Osteoblast (primary cell): ENCODE results near the gene ELMOD3. TPM values are rescaled to one million over a fixed set of nuclear protein-coding genes. Genes with fewer than 3 reads are reported as not detected.

Source experiments
- DNase-seq: peaks from one replicate; pipeline ENCODE4 v3.0.0; 2011; ENCODE audit warnings: low spot score, mixed read lengths; ENCODE audit not compliant: insufficient read length; ENCODE audit errors: missing footprints
- H2AFZ ChIP-seq: 2 replicates; pipeline ENCODE4 v1.6.0; 2011; ENCODE audit warnings: mild to moderate bottlenecking, low read length
- H3K27ac ChIP-seq: 2 replicates; pipeline ENCODE4 v1.5.1; 2011; ENCODE audit warnings: mild to moderate bottlenecking, low read depth, low read length, moderate library complexity
- H3K27me3 ChIP-seq: 2 replicates; pipeline ENCODE4 v1.6.0; 2012; ENCODE audit warnings: mild to moderate bottlenecking, control low read depth, inconsistent platforms, low read length, moderate library complexity; ENCODE audit not compliant: insufficient read depth
- H3K36me3 ChIP-seq: 2 replicates; pipeline ENCODE4 v1.5.1; 2011; ENCODE audit warnings: mild to moderate bottlenecking, low read length, control low read depth, moderate library complexity; ENCODE audit not compliant: insufficient read depth
- H3K4me1 ChIP-seq: 2 replicates; pipeline ENCODE4 v1.5.1; 2011; ENCODE audit warnings: mild to moderate bottlenecking, low read length, control low read depth, moderate library complexity; ENCODE audit not compliant: insufficient read depth
- H3K4me2 ChIP-seq: 2 replicates; pipeline ENCODE4 v1.6.0; 2011; ENCODE audit warnings: mild to moderate bottlenecking, low read length; ENCODE audit not compliant: insufficient read depth
- H3K4me3 ChIP-seq: fragments of 200-600 bp; sonication (generic); 3 replicates; pipeline ENCODE4 v1.5.1; 2012; ENCODE audit warnings: mild to moderate bottlenecking, low read length, inconsistent platforms; ENCODE audit not compliant: insufficient read depth
- H3K79me2 ChIP-seq: 2 replicates; pipeline ENCODE4 v1.6.0; 2012; ENCODE audit warnings: mild to moderate bottlenecking, low read length, control low read depth, inconsistent platforms; ENCODE audit not compliant: insufficient read depth
- H3K9me3 ChIP-seq: 2 replicates; pipeline ENCODE4 v1.5.1; 2011; ENCODE audit warnings: low read depth, low read length, control low read depth
- H4K20me1 ChIP-seq: 2 replicates; pipeline ENCODE4 v1.6.0; 2012; ENCODE audit warnings: mild to moderate bottlenecking, low read length, control low read depth; ENCODE audit not compliant: insufficient read depth
- CTCF ChIP-seq: IDR thresholded peaks from 2 replicates; pipeline ENCODE4 v1.5.1; 2011; ENCODE audit warnings: mild to moderate bottlenecking, low read depth, low read length, moderate library complexity; ENCODE audit errors: extremely low read depth
- total RNA-seq: library from RNA; depleted of rRNA; stranded (reverse); fragments of >200 nt; gene quantifications from 2 replicates; pipeline ENCODE4 v1.2.3, GENCODE V29; 2012

The ELMOD3 gene
- total RNA-seq, 1 donor, result 22.1 TPM

DNA sequence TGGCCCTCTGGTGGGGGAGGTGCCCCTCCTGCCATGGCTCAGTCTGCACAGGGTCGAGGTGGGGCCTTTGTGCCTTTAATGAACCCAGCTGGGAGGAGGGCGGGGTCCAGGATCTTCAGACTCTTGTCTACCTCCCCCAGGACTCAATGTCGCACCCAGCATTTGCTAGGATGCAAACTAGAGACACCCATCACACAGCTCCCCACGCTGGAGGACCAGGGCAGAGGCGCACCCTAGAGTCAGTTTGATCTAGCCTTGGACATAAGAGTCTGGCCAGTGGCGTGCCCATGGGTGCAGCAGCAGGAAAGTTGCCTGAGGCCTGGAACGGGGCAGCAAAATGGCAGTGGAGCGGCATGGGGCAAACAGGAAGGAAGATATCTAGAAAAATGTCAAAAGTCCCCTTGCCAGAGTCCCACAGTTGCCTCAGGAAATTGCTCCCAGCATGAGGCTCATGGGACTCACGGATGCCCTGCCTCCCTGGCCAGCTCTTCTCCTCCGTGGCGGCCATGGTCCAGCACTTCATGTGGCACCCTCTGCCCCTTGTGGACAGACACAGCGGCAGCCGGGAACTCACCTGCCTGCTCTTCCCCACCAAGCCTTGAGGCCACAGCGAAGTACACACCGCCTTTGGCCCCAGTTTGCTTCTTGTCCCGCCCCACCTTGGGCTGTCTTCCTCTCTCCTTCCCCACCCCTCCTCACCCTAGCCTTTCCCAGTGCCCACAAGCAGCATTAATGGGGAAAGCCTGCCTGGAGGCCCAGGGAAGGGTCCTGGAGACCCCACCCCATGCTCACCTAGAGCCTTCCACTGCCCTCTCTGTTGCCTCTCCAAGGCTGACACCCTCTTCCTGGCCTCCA lies 81.6 kb downstream of the ELMOD3 start:
- H3K27me3 ChIP-seq, result no peaks in the 10 kb centered on the region
- H4K20me1 ChIP-seq, result no peaks in the 10 kb centered on the region
- no peak for TF ChIP-seq CTCF
- no peak overlapping the region for H2AFZ ChIP-seq
- peak overlapping the region; percentile 60 for H3K27ac ChIP-seq
- no peaks in the 10 kb centered on the region for H3K36me3 ChIP-seq
- DNase-seq, result peak; percentile 81
- no peak overlapping the region for H3K4me3 ChIP-seq
- H3K9me3 ChIP-seq, result no peaks in the 10 kb centered on the region
- H3K79me2 ChIP-seq, result no peaks in the 10 kb centered on the region
- H3K4me1 ChIP-seq, result peaks cover 24% of the 10 kb centered on the region
- no peak overlapping the region for H3K4me2 ChIP-seq

GRCh38 chr2:85436836-85437487 lies 82.4 kb downstream of the ELMOD3 start:
- Histone ChIP-seq H3K9me3 (no peaks in the 10 kb centered on the region), H3K4me3 (peak overlapping the region; percentile 65), H3K79me2 (no peaks in the 10 kb centered on the region), H4K20me1 (no peaks in the 10 kb centered on the region), H3K27ac (peak overlapping the region; percentile 60), H2AFZ (peak overlapping the region; percentile 83), H3K4me2 (peak overlapping the region; percentile 83), H3K27me3 (no peaks in the 10 kb centered on the region), H3K36me3 (no peaks in the 10 kb centered on the region), H3K4me1 (peaks cover 24% of the 10 kb centered on the region)
- peak; percentile 77 for DNase-seq
- TF ChIP-seq CTCF, result no peak

GRCh38 chr2:85437488-85438200 lies 83.1 kb downstream of the ELMOD3 start:
- Histone ChIP-seq H3K27ac (peak overlapping the region; percentile 60), H3K4me2 (peak overlapping the region; percentile 83), H3K4me1 (peaks cover 23% of the 10 kb centered on the region), H2AFZ (peak overlapping the region; percentile 83), H3K36me3 (no peaks in the 10 kb centered on the region), H3K27me3 (no peaks in the 10 kb centered on the region), H3K4me3 (peak overlapping the region; percentile 65), H3K79me2 (no peaks in the 10 kb centered on the region), H4K20me1 (no peaks in the 10 kb centered on the region), H3K9me3 (no peaks in the 10 kb centered on the region)
- peak; percentile 99 for DNase-seq
- TF ChIP-seq CTCF, result no peak
